Tibial nerve (tissue), 4 donors: ENCODE measurements around the gene ATP2A2.

ENCODE experiments used
- EP300 ChIP-seq, 2 donors: sonication (generic); formaldehyde crosslinking; IDR thresholded peaks; one replicate each; pipeline ENCODE4 v1.6.1; 2017; ENCODE audit warnings: antibody characterized with exemption in 2 of 2, mild to moderate bottlenecking in 1 of 2
- POLR2A ChIP-seq, 2 donors: fragments of 450-650 bp; IDR thresholded peaks; one replicate each; pipeline ENCODE4 v1.6.1; 2017; ENCODE audit warnings: antibody characterized with exemption in 2 of 2, mild to moderate bottlenecking in 2 of 2, moderate library complexity in 2 of 2
- TF ChIP-seq, protein P1 (sequence below), 5 experiments: fragments of 200-600 bp in 3 of 5; fragments of 450-650 bp in 2 of 5; sonication (generic) in 3 of 5; IDR thresholded peaks; one replicate each; pipeline ENCODE4 v1.5.1; 2016 to 2019; ENCODE audit warnings: antibody characterized with exemption in 5 of 5, mild to moderate bottlenecking in 3 of 5, moderate library complexity in 2 of 5

- TF ChIP-seq, protein P1, sequence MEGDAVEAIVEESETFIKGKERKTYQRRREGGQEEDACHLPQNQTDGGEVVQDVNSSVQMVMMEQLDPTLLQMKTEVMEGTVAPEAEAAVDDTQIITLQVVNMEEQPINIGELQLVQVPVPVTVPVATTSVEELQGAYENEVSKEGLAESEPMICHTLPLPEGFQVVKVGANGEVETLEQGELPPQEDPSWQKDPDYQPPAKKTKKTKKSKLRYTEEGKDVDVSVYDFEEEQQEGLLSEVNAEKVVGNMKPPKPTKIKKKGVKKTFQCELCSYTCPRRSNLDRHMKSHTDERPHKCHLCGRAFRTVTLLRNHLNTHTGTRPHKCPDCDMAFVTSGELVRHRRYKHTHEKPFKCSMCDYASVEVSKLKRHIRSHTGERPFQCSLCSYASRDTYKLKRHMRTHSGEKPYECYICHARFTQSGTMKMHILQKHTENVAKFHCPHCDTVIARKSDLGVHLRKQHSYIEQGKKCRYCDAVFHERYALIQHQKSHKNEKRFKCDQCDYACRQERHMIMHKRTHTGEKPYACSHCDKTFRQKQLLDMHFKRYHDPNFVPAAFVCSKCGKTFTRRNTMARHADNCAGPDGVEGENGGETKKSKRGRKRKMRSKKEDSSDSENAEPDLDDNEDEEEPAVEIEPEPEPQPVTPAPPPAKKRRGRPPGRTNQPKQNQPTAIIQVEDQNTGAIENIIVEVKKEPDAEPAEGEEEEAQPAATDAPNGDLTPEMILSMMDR (IDR thresholded peaks at IDR 0.05) = no peak
- no peak for TF ChIP-seq POLR2A (IDR thresholded peaks at IDR 0.05)
- no peak for TF ChIP-seq EP300 (IDR thresholded peaks at IDR 0.05)
Measured at GRCh38 chr12:110349514-110350151, 68.6 kb downstream of the ATP2A2 start.
